ENCODE data around the gene PRR30. TPM values are rescaled to one million over a fixed set of nuclear protein-coding genes. Genes with fewer than 3 reads are reported as not detected.

Gene PRR30
- total and polyA plus RNA-seq, 2 of the 4 experiments (the other 2 are of a cell fraction): not detected

GRCh38 chr2:27179344-27180000 is 40.3 kb upstream of the PRR30 start:
- no peak overlapping the region; the same call in 1 of the 2 replicates for H3K18ac ChIP-seq (ENCODE audit: low read depth, low read length)
- no peak overlapping the region for H2AK9ac ChIP-seq (replicated peaks; ENCODE audit: low read depth, low read length, poor library complexity)
- peaks cover 7% of the 10 kb centered on the region; the same call in 1 of the 2 replicates for H3K9me1 ChIP-seq (ENCODE audit: insufficient read depth, low read length)
- intact Hi-C loops (cut with micrococcal nuclease): no loop called here
- ChIA-PET CTCF (interaction anchor here (1.0 to 1.1 kb wide), 2 partner anchors 10 to 128 kb away, joined by 3 read pairs; partner anchors contain the start of gene AGBL5), POLR2A (ENCODE audit: unreplicated experiment) (no interaction called here)
- no peak for DNase-seq
- no peak overlapping the region for H3K23ac ChIP-seq (ENCODE audit: low read depth, low read length)
- H3K4me1 ChIP-seq (ENCODE audit: control insufficient read depth, insufficient read depth, low read length): peaks cover 9% of the 10 kb centered on the region
- H3K27me3 ChIP-seq (ENCODE audit: control insufficient read depth, insufficient read depth, low read length): peaks cover 21% of the 10 kb centered on the region
- in situ Hi-C loops (cut with MboI; ENCODE audit: low sequenced_read_pairs): no loop called here
- H3K56ac ChIP-seq (ENCODE audit: extremely low read depth, insufficient read depth, low read length): no peak overlapping the region
- H3K4ac ChIP-seq (ENCODE audit: low read depth, low read length): 0 out of 2 replicates have a peak overlapping the region, but pooled peaks have one; percentile 30
- 0 out of 4 replicates have a peak overlapping the region, but pooled peaks of 1 of the 2 experiments have one; percentile 14 for H4K8ac ChIP-seq (ENCODE audit: low read depth in 2 of 2, low read length in 2 of 2)
- no peak for ATAC-seq (ENCODE audit: low read depth)
- no peak for TF ChIP-seq CHD1 (IDR thresholded peaks at IDR 0.05; ENCODE audit: low read depth, low read length)
- no peak for TF ChIP-seq FOS (IDR thresholded peaks at IDR 0.05; ENCODE audit: low read depth, low read length)
- no peak for TF ChIP-seq NFE2L2 (IDR thresholded peaks at IDR 0.05; ENCODE audit: low read depth, low read length)
- no peak for TF ChIP-seq USF2 (IDR thresholded peaks at IDR 0.05; ENCODE audit: low read depth, low read length)
- TF ChIP-seq SMC3 (IDR thresholded peaks at IDR 0.05; ENCODE audit: low read depth, low read length): no peak
- TF ChIP-seq ELK1 (IDR thresholded peaks at IDR 0.05; ENCODE audit: borderline replicate concordance, low read depth, low read length): no peak
- TF ChIP-seq RAD21 (IDR thresholded peaks at IDR 0.05; ENCODE audit: low read length): no peak
- no peak for TF ChIP-seq RCOR1 (IDR thresholded peaks at IDR 0.05; ENCODE audit: insufficient replicate concordance, low read length)
- TF ChIP-seq MXI1 (IDR thresholded peaks at IDR 0.05; ENCODE audit: borderline replicate concordance, low read depth, low read length): no peak
- TF ChIP-seq RFX5 (IDR thresholded peaks at IDR 0.05; ENCODE audit: low read depth, low read length): no peak
- no peak overlapping the region for H4K91ac ChIP-seq (ENCODE audit: insufficient read depth, low read depth, low read length)
- no peak overlapping the region for H2BK5ac ChIP-seq (ENCODE audit: low read depth, low read length, poor library complexity, severe bottlenecking)
- H3K4me2 ChIP-seq (ENCODE audit: low read depth, low read length): no peak overlapping the region
- no peaks in the 10 kb centered on the region for H3K36me3 ChIP-seq (ENCODE audit: control insufficient read depth, insufficient read depth, low read length)
- no peak overlapping the region; the same call in 2 of the 3 replicates for H2BK15ac ChIP-seq (ENCODE audit: low read depth, low read length)
- H2BK120ac ChIP-seq (ENCODE audit: low read depth, low read length): no peak overlapping the region; the same call in none of the 2 replicates
- WGBS, 2 experiments (ENCODE audit: extremely low coverage in 2 of 2, insufficient read length in 1 of 2): no CpG with 5 or more reads among the region's 3 CpGs
- H3K9ac ChIP-seq (ENCODE audit: low read depth, low read length): no peak overlapping the region
- no peak overlapping the region for H4K5ac ChIP-seq (ENCODE audit: low read depth, low read length)
- no peak overlapping the region for H2AK5ac ChIP-seq (ENCODE audit: low read depth, low read length)
- no peak overlapping the region for H3K27ac ChIP-seq (ENCODE audit: insufficient read depth, low read length)
- dilution Hi-C loops (cut with HindIII; ENCODE audit: low sequenced_read_pairs, unreplicated experiment): no loop called here
- peaks cover 2% of the 10 kb centered on the region; the same call in 1 of the 2 replicates for H3K9me3 ChIP-seq (ENCODE audit: control insufficient read depth, insufficient read depth, low read length)
- BruUV-seq (replicated peaks): no TSS peak
- no peaks in the 10 kb centered on the region for H4K20me1 ChIP-seq (ENCODE audit: insufficient read depth, low read length)
- H3K14ac ChIP-seq (replicated peaks; ENCODE audit: low read depth, low read length): no peak overlapping the region
- no peaks in the 10 kb centered on the region for H3K79me1 ChIP-seq (ENCODE audit: low read depth in 1 of 2, low read length in 2 of 2)
- H2BK20ac ChIP-seq (ENCODE audit: low read depth, low read length): peak overlapping the region; percentile 59; the same call in 1 of the 2 replicates
- H3K4me3 ChIP-seq (ENCODE audit: insufficient read depth, low read depth, low read length): no peak overlapping the region
- H2AFZ ChIP-seq (replicated peaks; ENCODE audit: low read length, poor library complexity): no peak overlapping the region

Data from IMR-90 (cell line).